Liver (tissue), 9 donors: ENCODE data around the gene HMMR. TPM values are rescaled to one million over a fixed set of nuclear protein-coding genes. Genes with fewer than 3 reads are reported as not detected.
A peak's percentile ranks its signal among the peaks of the same experiment; 100 is the strongest.

Source experiments
- DNase-seq: peaks from one replicate; pipeline ENCODE4 v3.0.0-alpha.2; 2017; ENCODE audit warnings: low spot score
- H3K27ac ChIP-seq, 2 donors: one replicate each; pipeline ENCODE4 v1.7.0; 2013; ENCODE audit warnings: inconsistent platforms in 2 of 2, low read length in 2 of 2, control low read depth in 1 of 2, low read depth in 1 of 2, mild to moderate bottlenecking in 1 of 2
- H3K27me3 ChIP-seq, 4 donors: one replicate each; pipeline versions ENCODE4 v1.6.1 to v1.7.0; 2013; ENCODE audit warnings: low read length in 3 of 4, inconsistent platforms in 1 of 4, mild to moderate bottlenecking in 1 of 4, moderate library complexity in 1 of 4; ENCODE audit not compliant: control insufficient read depth in 4 of 4, insufficient read depth in 4 of 4
- H3K36me3 ChIP-seq, 4 donors: one replicate each; pipeline versions ENCODE4 v1.6.1 to v1.7.0; 2013; ENCODE audit warnings: low read length in 3 of 4, mild to moderate bottlenecking in 3 of 4, low read depth in 1 of 4, moderate library complexity in 1 of 4; ENCODE audit not compliant: control insufficient read depth in 4 of 4, insufficient read depth in 3 of 4
- H3K4me1 ChIP-seq, 4 donors: one replicate each; pipeline versions ENCODE4 v1.6.1 to v1.7.0; 2013; ENCODE audit warnings: low read length in 3 of 4, mild to moderate bottlenecking in 3 of 4, moderate library complexity in 1 of 4; ENCODE audit not compliant: control insufficient read depth in 4 of 4, insufficient read depth in 4 of 4
- H3K4me3 ChIP-seq, 3 donors: one replicate each; pipeline versions ENCODE4 v1.6.1 to v1.7.0; 2013; ENCODE audit warnings: low read length in 3 of 3, control low read depth in 1 of 3, low read depth in 1 of 3, mild to moderate bottlenecking in 1 of 3
- H3K9ac ChIP-seq, 2 donors: one replicate each; pipeline ENCODE4 v1.7.0; 2013; ENCODE audit warnings: low read length in 2 of 2, mild to moderate bottlenecking in 2 of 2, moderate library complexity in 2 of 2, control low read depth in 1 of 2, low read depth in 1 of 2
- H3K9me3 ChIP-seq, 4 donors: one replicate each; pipeline versions ENCODE4 v1.6.1 to v1.7.0; 2013; ENCODE audit warnings: low read length in 3 of 4; ENCODE audit not compliant: control insufficient read depth in 4 of 4
- EGR1 ChIP-seq, 2 donors: IDR thresholded peaks; 2 replicates each; pipeline ENCODE4 v1.6.1; 2016 to 2018; ENCODE audit warnings: antibody characterized with exemption in 2 of 2, low read depth in 2 of 2
- FOXA1 ChIP-seq: IDR thresholded peaks from 2 replicates; pipeline ENCODE4 v1.6.1; 2016; ENCODE audit warnings: antibody characterized with exemption
- FOXA2 ChIP-seq: IDR thresholded peaks from 2 replicates; pipeline ENCODE4 v1.6.1; 2016; ENCODE audit warnings: antibody characterized with exemption
- GABPA ChIP-seq, 2 donors: IDR thresholded peaks in 1 of 2; conservative IDR thresholded peaks in 1 of 2; 2 replicates each; pipeline ENCODE4 v1.6.1; 2016; ENCODE audit warnings: antibody characterized with exemption in 2 of 2, mild to moderate bottlenecking in 1 of 2, moderate library complexity in 1 of 2
- HNF4A ChIP-seq, 2 donors: conservative IDR thresholded peaks; 2 replicates each; pipeline ENCODE4 v1.6.1; 2016; ENCODE audit warnings: antibody characterized with exemption in 2 of 2, mild to moderate bottlenecking in 2 of 2
- HNF4G ChIP-seq: IDR thresholded peaks from 2 replicates; pipeline ENCODE4 v1.6.1; 2016; ENCODE audit warnings: antibody characterized with exemption
- JUND ChIP-seq, 2 donors: IDR thresholded peaks; 2 replicates each; pipeline ENCODE4 v1.6.1; 2016; ENCODE audit warnings: antibody characterized with exemption in 2 of 2
- NR2F2 ChIP-seq: IDR thresholded peaks from 2 replicates; pipeline ENCODE4 v1.6.1; 2016; ENCODE audit warnings: antibody characterized with exemption
- RAD21 ChIP-seq, 2 donors: IDR thresholded peaks; 2 replicates each; pipeline ENCODE4 v1.6.1; 2016; ENCODE audit warnings: antibody characterized with exemption in 2 of 2, mild to moderate bottlenecking in 2 of 2
- RXRA ChIP-seq, 2 donors: IDR thresholded peaks; 2 replicates each; pipeline ENCODE4 v1.6.1; 2017 to 2018; ENCODE audit warnings: antibody characterized with exemption in 2 of 2, mild to moderate bottlenecking in 1 of 2
- SP1 ChIP-seq: IDR thresholded peaks from 2 replicates; pipeline ENCODE4 v1.6.1; 2018; ENCODE audit warnings: antibody characterized with exemption, mild to moderate bottlenecking
- TAF1 ChIP-seq: conservative IDR thresholded peaks from 2 replicates; pipeline ENCODE4 v1.6.1; 2016; ENCODE audit warnings: antibody characterized with exemption, mild to moderate bottlenecking
- YY1 ChIP-seq: IDR thresholded peaks from 2 replicates; pipeline ENCODE4 v1.6.1; 2016; ENCODE audit warnings: antibody characterized with exemption, mild to moderate bottlenecking
- WGBS: extraction: QIAGEN DNeasy Blood & Tissue Kit; methylation state at CpG from one replicate; pipeline ENCODE4 v1.1.7; 2013; 5-methylcytosine and 5-hydroxymethylcytosine counted together
- polyA plus RNA-seq, 2 donors: library from polyadenylated mRNA; stranded (reverse) in 1 of 2; unstranded in 1 of 2; fragments of 200-250 nt in 1 of 2; fragments of >200 nt in 1 of 2; fragmentation: Nextera tagmentation in 1 of 2; extraction: Ambion mirVana in 1 of 2; gene quantifications; one replicate each; pipeline versions ENCODE4 v1.2.1 to v1.2.3, GENCODE V29; 2013 to 2015
- total RNA-seq, 2 donors: library from RNA; depleted of rRNA; stranded (reverse); fragments of >200 nt; gene quantifications; one replicate each; pipeline ENCODE4 v1.2.3, GENCODE V29; 2014
- TF ChIP-seq, protein P1 (sequence below): IDR thresholded peaks from 2 replicates; pipeline ENCODE4 v1.6.1; 2016; ENCODE audit warnings: antibody characterized with exemption
- TF ChIP-seq, protein P2 (sequence below): IDR thresholded peaks from 2 replicates; pipeline ENCODE4 v1.6.1; 2016; ENCODE audit warnings: antibody characterized with exemption
- TF ChIP-seq, protein P3 (sequence below): fragments of 150-350 bp; IDR thresholded peaks from 2 replicates; pipeline ENCODE4 v1.5.1; 2017; ENCODE audit warnings: improper control_type of control experiment, low read depth, low read length; ENCODE audit not compliant: missing input control
- TF ChIP-seq, protein P4 (sequence below): IDR thresholded peaks from 2 replicates; pipeline ENCODE4 v1.6.1; 2016; ENCODE audit warnings: antibody characterized with exemption, mild to moderate bottlenecking
- TF ChIP-seq, protein P5 (sequence below): IDR thresholded peaks from 2 replicates; pipeline ENCODE4 v1.6.1; 2016; ENCODE audit warnings: antibody characterized with exemption
- donor health status: healthy.
- donor health status: healthy.
- donor health status: healthy.
- donor health status: healthy.
- donor health status: healthy.

HMMR gene
- total and polyA plus RNA-seq, 4 donors, result 0.33 to 48.5 (median 2.3) TPM

DNA sequence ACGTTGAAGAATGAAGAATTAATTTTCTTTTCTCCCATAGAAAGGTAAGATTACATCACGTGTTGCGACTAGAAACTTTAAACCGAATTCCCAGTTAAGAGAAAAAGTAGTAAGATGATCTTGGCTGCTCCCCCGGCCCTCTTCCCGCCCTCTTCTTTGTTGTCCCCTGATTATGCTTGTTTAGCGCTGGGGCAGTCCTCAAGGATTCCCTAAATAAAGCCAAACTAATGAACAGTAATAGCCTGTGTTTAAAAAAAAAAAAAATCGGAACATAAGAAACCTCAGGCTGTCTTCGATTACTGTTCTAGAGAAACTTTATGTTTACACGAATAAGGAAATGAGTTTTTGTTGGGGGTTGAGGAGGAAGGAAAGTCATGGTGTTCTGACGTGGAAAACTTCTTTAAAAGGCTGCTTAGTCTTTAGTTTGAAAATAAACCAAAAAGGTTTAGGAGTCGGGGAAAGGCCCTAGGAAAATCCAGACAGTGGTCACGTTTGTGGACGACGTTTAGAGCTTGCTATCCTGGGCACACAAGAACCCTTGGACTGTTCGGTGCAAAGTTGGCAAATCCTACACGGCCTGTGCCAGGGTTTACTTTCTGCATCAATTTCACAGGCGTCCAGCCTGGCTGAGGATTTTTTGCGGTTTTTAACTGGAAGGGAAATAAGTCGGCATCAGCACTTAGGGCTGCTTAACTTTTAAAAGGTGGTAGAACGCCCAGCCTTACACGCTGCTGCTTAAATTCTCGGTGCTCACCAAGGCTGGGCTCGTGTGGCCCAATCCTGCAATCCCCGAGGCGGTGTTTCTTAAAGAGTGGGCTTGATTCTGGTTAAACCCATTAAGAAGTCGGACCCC, 43.9 kb downstream of the HMMR start:
- Histone ChIP-seq H3K4me1 (peaks cover 7 to 56% (median 44%) of the 10 kb centered on the region in 4 donors), H3K27ac (peak overlapping the region; percentile 95 to 99), H3K27me3 (no peaks in the 10 kb centered on the region), H3K9ac (peak overlapping the region; percentile 64 to 85), H3K9me3 (no peaks in the 10 kb centered on the region), H3K36me3 (no peaks in the 10 kb centered on the region), H3K4me3 (peak overlapping the region; percentile 51 to 98 (median 65))
- DNase-seq, result peak; percentile 46
- TF ChIP-seq FOXA1, result no peak
- peak; percentile 82 for TF ChIP-seq HNF4G
- peak; percentile 44 for TF ChIP-seq NR2F2
- TF ChIP-seq RAD21 (IDR thresholded peaks at IDR 0.05), result no peak
- TF ChIP-seq, protein P1, sequence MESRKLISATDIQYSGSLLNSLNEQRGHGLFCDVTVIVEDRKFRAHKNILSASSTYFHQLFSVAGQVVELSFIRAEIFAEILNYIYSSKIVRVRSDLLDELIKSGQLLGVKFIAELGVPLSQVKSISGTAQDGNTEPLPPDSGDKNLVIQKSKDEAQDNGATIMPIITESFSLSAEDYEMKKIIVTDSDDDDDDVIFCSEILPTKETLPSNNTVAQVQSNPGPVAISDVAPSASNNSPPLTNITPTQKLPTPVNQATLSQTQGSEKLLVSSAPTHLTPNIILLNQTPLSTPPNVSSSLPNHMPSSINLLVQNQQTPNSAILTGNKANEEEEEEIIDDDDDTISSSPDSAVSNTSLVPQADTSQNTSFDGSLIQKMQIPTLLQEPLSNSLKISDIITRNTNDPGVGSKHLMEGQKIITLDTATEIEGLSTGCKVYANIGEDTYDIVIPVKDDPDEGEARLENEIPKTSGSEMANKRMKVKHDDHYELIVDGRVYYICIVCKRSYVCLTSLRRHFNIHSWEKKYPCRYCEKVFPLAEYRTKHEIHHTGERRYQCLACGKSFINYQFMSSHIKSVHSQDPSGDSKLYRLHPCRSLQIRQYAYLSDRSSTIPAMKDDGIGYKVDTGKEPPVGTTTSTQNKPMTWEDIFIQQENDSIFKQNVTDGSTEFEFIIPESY, result no peak
- TF ChIP-seq FOXA2, result no peak
- peak; percentile 87 for TF ChIP-seq SP1
- TF ChIP-seq, protein P2, sequence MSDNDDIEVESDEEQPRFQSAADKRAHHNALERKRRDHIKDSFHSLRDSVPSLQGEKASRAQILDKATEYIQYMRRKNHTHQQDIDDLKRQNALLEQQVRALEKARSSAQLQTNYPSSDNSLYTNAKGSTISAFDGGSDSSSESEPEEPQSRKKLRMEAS, result peak; percentile 59
- TF ChIP-seq HNF4A (conservative IDR thresholded peaks at IDR 0.05), result peak; percentile 93 to 96
- TF ChIP-seq RXRA (IDR thresholded peaks at IDR 0.05), result peak; percentile 53 to 56
- TF ChIP-seq TAF1, result no peak
- TF ChIP-seq EGR1 (IDR thresholded peaks at IDR 0.05; ENCODE audit: low read depth in 2 of 2), result no peak
- TF ChIP-seq GABPA (IDR thresholded peaks at IDR 0.05 in 1 of 2, conservative IDR thresholded peaks at IDR 0.05 in 1 of 2), result no peak
- TF ChIP-seq, protein P3, sequence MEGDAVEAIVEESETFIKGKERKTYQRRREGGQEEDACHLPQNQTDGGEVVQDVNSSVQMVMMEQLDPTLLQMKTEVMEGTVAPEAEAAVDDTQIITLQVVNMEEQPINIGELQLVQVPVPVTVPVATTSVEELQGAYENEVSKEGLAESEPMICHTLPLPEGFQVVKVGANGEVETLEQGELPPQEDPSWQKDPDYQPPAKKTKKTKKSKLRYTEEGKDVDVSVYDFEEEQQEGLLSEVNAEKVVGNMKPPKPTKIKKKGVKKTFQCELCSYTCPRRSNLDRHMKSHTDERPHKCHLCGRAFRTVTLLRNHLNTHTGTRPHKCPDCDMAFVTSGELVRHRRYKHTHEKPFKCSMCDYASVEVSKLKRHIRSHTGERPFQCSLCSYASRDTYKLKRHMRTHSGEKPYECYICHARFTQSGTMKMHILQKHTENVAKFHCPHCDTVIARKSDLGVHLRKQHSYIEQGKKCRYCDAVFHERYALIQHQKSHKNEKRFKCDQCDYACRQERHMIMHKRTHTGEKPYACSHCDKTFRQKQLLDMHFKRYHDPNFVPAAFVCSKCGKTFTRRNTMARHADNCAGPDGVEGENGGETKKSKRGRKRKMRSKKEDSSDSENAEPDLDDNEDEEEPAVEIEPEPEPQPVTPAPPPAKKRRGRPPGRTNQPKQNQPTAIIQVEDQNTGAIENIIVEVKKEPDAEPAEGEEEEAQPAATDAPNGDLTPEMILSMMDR, result no peak
- TF ChIP-seq, protein P4, sequence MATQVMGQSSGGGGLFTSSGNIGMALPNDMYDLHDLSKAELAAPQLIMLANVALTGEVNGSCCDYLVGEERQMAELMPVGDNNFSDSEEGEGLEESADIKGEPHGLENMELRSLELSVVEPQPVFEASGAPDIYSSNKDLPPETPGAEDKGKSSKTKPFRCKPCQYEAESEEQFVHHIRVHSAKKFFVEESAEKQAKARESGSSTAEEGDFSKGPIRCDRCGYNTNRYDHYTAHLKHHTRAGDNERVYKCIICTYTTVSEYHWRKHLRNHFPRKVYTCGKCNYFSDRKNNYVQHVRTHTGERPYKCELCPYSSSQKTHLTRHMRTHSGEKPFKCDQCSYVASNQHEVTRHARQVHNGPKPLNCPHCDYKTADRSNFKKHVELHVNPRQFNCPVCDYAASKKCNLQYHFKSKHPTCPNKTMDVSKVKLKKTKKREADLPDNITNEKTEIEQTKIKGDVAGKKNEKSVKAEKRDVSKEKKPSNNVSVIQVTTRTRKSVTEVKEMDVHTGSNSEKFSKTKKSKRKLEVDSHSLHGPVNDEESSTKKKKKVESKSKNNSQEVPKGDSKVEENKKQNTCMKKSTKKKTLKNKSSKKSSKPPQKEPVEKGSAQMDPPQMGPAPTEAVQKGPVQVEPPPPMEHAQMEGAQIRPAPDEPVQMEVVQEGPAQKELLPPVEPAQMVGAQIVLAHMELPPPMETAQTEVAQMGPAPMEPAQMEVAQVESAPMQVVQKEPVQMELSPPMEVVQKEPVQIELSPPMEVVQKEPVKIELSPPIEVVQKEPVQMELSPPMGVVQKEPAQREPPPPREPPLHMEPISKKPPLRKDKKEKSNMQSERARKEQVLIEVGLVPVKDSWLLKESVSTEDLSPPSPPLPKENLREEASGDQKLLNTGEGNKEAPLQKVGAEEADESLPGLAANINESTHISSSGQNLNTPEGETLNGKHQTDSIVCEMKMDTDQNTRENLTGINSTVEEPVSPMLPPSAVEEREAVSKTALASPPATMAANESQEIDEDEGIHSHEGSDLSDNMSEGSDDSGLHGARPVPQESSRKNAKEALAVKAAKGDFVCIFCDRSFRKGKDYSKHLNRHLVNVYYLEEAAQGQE, result peak; percentile 52
- TF ChIP-seq, protein P5, sequence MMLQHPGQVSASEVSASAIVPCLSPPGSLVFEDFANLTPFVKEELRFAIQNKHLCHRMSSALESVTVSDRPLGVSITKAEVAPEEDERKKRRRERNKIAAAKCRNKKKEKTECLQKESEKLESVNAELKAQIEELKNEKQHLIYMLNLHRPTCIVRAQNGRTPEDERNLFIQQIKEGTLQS, result no peak
- no peak for TF ChIP-seq YY1
- TF ChIP-seq JUND (IDR thresholded peaks at IDR 0.05), result peak; percentile 17 to 35
- 3% methylated on average over 27 of the region's 27 CpGs for WGBS
